Measurements from ENCODE around the gene COPS7A.

The COPS7A gene

DNA sequence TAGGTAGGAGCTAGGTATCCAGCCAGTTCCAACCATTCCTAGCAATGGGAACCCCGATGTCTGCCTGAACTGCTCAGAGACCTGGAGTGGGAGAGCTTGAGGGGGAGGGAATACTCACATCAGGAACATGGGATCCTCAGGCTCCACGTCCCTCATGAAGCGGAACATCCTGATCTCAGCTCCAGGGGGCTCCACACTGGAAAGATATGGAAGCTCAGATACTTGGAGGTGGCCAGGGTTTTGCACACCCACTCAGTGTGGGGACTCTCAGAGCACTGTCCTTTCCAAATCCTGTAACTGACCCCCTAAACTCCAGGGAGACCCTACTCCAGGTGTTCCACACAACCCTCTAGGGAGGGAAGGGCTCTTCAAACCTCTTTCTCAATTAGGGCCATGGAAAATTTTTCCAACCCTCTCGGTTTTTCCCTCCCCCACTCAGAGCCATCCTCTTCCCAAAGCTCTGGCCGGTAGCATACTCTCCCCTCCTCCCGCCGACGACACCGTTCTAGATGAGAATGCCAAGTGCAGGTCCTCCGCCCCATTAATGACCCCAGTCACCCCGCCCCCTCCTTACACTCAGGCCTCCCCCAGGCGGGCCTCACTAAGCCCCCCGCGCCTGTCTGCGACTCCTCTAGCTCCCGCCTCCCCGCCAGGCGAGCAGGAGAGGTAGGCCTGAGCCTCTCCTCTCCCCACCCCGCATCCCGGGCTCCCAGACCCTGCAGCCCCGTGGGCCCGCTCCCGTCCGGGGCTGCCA is 28.5 kb downstream of the COPS7A start:
- DNase-seq = no peak

DNA sequence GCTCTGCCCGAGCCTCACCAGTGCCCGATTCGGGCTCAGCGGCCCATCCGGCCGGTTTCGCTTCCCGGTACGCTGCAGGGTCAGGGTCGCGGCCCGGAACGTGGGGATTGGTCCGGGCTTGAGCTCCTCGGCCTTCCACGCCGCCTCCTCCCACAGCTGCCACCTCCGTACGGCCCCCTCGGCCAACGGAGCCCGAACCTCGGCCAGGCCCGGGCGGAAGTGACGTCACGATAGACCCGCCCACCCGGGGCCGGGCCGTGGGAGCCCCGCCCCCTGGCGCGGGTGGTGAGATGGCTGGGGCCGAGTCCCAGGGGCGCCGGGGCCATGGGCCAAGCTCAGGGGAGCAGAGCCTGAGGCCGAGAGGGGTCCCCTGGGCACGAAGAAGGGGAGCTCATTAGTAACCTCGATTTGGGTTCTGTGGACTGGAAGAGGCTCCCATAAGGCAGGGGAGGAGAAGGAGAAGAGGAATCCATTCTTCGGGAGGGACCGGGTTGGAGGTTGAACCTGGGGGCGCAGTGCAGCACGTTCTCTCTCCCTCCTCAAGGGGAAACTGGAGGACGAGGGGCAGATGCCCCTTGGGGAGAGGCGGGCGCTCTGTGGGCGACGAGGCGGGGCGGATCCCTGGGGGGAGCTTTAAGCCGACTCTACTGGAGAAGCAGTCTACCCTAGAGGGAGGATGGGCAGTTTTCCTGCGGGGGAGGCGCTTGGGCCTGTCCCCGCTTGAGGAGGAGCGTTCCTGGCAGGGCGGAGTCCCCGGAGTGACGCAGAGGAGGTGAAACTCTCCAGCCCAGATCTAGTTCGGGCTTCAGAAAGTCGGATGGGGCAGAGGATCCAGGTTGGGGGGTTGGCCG is 29.3 kb downstream of the COPS7A start, which contains the start of gene MLF2:
Gene MLF2, minus strand, starts transcription at position 221 of the 851 bp plus-strand sequence. CDS start 807 bp downstream, outside the sequence.
- DNase-seq = peak; percentile 98

DNA sequence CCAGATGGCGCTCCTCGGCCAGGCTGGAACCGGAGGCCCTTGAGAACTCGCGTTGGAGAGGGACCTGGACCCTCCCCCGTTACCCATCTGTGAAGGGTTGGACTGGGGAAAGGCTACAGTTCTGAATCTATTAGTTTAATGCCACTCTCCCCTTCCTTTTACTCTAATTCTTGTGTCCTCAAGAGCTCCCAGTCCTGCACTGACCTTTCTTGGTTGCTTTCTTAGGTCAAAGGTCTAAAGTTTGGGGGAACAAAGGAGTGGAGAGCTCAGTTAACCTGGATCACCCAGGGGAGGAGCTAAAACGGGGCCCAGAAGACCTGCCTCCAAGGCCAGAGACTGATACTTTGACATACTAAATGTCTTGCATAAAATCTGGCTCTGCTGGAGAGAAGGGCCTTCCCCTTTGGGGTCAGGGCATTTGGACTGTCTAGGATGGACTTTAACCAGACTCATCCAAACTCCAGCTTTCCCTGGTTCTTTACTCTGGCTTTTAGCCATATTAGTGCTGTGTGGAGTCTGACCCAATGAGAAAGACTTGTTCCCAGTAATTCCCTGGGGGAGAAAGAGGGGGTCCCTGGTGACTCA is 30.0 kb downstream of the COPS7A start:
- DNase-seq = no peak

DNA sequence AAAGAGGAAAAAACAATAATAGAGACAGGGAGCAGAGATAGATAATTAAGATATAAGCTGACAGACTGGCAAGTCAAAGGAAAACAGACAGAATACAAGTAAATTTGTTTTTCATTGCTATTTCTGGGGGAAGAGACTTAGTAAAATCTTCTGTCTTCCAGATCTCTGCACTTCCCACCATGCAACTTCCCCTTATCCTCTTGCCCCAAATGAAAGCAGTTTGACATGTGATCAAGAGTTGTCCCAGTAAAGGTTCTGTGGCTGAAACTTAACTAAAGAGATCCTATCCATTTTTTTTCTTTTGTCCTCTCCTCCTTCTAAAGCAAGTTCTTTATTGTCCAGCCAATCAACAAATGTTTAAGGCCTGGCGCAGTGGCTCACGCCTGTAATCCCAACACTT is 30.6 kb downstream of the COPS7A start:
- DNase-seq = no peak

DNA sequence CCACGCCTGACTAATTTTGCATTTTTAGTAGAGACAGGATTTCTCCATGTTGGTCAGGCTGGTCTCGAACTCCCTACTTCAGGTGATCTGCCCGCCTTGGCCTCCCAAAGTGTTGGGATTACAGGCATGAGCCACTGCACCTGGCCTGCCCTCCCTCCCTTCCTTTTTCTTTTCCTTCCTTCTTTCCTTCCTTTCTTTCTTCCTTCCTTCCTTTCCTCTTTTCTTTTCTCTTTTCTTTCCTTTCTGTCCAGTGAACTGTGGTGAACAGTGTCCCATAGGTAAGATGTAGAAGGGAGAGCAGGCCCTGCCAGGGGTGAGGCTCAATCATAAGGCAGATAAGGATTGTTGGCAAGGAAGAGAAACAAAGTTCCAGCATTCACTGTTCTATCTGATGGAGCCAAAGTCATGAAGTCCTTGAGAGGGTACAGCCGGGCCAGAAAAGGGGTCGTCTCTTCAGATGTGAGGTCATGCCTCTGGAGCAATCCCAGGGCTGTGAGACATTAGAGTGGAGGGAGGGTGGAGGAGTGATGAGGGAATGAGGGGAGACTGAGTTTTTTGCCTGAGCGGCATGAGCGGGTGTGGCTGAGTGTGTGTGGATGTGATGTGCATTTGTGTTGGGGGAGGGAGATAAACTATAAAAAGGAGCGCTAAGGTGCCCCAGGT is 33.3 kb downstream of the COPS7A start:
- no peak for DNase-seq

DNA sequence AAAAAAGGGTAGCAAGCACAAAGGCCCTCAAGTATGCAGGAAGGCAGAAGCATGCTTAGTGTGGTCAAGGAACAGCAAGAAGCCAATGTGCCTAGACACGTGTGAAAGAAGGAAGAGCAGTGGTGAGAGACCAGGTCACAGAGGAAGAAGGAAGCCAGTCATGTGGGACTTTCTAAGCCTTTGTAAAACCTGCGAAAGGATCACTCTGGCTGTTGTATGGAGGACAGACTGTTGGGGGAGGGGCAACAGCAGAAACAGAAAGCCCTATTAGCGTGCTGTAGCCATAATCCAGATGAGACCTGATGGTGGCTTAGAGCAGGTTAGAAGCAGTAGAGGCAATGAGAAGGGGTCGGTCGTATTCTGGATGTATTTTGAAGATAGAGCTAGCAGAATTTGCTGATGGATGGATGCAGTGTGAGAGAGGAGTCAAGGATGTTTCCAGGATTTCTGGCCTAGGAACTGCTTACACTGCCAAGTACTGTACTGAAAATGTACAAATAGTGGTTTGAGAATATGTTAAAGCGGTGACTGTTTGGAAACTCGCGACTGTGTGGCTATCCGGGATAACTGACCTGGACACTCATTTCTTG is 34.8 kb downstream of the COPS7A start:
- DNase-seq = no peak

DNA sequence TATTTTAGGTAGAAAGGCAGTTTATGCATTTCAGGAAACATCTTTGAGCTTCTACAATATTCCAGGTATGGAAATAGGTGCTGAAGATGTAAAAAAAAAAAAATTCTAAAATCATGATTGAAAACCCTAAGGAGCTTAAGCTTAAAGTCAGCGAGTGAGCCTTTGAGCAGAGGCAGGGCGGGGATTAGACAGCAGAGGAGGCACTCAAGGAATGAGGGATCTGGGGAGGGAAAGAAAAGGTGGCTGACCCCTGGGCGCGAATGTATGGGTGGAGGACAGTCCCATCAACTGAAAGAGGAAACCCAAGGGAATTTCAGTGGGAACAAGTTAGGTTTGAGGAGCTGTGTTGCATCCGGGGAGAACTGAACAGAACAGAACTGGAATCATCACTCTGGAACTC is 35.9 kb downstream of the COPS7A start:
- no peak for DNase-seq

DNA sequence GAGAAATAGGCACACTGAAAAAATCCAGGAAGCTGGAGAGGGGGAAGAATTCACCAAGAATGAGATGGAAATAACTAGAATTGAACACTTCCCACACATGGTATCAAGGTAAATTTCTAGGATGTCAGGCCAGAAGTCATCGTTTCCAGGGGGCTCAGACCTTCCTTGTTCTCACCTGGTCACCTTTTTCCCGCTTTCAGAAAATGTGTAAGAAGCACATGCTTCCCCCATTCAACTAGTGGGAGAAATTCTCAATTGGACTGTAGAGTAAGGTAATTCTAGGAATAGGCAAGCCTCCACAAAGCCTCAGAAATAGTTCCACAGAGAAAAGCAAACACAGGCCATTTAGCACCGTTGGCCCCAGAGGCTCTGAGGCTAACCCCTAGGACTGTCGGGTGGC is 39.5 kb downstream of the COPS7A start:
- DNase-seq = no peak

DNA sequence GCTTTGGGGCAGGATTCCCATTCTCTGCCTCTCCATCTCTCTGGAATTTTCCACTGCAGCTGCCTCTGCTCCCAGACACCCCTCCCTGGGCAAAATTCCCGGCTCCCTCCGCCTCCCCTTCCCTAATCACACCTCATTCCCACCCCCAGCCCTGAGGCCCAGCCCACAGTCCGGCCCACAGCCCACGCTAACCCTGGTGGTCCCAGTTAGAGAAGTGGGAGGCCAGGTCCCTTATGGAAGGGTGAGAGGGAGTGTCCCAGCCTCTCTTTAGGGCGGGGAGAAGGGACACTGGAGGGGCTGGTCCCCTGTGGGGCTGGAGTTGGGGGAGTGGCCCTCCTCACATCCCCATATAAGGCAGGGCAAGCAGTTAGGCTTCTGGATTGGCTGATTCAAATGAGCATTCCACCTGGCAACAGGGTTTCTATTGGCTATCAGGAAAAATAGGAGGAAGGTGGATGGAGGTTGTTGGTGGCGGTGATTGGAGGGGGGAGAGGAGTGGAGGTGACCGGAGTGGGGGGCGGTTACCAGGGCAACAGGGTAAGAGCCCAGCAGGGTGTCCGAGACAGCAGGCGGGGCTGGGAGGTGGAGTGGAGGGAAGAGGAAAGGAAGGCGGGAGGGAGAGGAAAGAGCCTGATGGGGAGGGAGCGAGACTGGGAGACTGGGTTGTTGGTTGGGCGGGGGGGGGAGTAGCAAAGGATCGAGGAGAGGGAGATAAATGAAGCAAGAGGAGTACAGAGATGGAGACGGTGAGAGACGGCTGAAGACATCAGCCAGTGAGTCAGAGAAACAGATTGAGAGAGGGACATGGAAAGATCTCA is 40.4 kb downstream of the COPS7A start:
- DNase-seq = peak; percentile 99

DNA sequence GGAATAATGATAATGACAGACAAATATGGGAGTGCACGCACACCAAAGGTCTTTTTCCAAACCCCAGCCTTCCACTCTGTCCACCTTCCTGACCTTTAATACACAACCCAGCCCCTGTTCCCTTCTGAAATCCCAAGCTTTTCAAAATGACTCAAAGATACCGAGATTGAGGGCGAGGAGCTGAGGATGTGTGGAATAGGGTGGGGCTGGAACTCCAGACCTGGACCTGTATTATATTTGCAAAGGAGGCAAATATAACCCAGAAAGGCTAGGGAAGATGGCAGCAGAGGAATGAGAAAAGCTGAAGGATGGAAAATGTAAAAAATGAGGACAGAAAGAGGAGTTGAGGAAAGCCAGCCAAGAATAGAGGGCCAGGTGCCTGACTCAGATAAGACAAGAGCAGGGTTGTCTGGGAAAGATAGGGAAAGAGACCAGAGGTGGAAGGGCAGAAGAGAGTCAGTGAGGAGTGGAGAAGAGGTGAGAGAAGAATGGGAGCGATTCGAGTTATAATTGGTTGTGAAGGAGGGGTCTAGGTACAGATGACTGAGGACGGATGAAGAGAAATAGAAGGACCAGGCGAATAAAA is 41.3 kb downstream of the COPS7A start:
- DNase-seq = no peak

DNA sequence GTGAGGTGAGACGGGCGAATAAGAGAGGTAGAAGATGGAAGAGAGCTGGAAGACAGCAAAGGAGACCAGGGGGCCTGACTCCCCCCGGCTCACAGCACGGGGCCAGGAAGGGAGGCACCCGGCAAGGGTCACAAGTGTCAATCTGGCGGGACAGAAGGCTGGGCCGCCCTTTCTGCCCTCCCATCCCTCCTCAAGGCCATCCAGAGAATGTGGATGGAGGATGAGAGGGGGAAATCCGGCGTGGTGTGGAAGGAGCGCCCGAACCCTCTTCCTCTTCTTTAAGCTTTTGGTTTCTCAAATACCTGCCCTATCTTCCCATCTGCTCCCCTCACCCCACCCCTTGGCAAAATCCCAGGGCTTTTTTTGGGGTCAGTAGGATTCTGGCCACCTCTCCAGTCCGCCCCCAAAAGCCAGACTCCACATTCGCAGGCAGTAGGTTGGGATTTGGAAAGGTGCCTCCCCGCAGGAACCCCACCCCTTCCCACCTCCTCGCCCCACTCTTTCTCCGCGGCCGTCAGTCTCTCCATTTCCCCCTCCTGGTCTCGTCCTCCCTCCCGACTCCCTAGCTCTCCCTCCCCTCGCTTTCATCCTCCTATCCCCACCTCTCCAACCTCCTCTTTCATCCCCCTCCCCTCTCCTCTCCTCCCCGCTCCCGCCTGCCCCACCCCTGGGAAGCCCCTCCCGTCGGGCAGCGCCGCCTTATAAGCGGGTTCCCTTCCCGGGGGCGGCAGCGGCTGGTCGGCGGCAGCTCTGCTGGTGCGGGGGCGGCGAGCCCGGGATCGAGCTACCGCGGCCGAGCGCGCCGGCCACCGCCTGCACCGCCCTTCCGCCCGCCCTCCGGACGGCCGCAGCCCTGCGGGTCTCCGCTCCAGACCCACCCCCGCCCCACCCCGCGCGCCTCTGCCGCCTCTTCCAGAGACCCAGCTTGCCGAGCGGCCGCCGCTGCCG is 42.1 kb downstream of the COPS7A start, which contains the start of gene PTMS:
Gene PTMS, plus strand, starts transcription at position 730 of the 948 bp plus-strand sequence. CDS start 343 bp downstream, outside the sequence.
- DNase-seq = peak; percentile 94

DNA sequence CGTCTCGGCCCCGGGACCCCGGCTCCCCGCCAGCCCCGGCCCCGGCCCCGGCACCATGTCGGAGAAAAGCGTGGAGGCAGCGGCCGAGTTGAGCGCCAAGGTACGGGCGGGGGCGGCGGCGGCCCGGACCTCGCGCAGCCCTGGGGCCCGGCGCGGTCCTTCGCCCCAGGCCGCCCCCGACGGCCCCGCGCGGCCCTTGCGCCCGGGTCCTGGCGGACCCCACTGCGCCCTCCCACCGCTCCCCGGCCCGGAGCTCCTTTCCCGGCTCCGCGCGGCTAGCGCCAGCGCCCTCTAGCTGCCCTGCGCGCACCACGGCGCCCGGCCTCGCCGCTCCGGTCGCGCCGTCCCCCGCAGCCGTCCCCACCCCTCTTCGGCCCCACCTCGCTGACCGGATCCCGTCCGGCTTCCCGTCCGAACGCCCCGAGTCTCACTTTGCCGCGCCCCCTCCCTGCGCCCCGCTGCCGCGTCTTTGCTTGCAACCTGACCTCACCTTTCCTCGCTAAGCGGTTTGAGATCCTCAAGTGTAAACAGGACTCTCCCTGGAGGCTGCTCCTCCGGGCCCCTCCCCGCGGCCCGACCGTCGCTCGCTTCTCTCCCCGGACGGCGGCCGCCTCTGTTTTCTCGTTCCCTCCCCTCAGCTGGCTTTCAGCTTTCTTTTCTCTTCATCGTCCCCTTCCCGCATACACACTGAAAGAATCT is 43.0 kb downstream of the COPS7A start:
- DNase-seq = peak; percentile 64

DNA sequence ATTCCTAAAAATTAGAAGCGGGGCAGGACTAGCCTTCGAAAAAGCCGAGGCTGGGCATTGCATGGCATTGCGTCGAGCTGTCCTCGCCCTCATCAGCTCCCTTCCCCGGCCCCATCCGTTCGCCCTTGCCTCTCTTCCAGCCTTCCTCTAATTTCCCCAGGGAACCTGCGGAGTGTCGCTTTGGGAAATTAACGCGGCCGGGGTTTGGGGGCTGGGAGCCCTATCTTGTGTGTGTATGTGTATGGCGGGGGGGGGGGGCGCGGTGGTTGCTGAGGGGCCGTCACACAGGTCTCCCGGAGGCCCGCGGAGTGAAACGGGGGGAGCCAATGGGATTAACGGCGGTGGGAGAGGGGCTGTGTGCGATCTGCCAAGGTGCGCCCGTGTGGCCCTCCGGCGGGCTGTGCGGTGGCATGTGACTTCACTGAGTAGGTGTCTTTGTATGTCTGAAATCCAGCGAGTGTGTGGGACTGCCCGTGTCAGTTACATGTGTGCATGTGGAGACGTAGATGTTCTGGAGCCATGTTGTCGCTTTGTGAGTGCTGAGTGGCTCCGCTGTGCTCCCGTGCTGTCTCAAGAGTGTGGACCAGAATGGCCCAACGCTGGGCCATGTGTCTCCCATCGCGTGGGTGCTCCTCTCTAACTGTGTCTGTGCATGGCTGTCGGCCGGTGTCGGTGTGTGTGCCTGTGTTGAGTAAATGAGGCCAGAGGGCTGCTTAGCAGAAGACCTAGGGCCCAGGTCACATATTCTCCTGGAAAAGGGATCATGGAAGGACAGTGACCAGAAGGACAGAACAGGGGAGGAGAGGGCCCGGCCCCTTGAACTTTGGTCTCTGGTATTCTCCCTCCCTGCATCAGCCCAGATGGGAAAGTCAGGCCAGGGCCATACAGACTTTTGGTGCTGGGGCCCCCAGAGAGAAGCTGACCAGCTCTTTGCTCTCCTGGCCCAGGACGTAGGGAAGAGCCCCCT is 43.8 kb downstream of the COPS7A start:
- DNase-seq = no peak

DNA sequence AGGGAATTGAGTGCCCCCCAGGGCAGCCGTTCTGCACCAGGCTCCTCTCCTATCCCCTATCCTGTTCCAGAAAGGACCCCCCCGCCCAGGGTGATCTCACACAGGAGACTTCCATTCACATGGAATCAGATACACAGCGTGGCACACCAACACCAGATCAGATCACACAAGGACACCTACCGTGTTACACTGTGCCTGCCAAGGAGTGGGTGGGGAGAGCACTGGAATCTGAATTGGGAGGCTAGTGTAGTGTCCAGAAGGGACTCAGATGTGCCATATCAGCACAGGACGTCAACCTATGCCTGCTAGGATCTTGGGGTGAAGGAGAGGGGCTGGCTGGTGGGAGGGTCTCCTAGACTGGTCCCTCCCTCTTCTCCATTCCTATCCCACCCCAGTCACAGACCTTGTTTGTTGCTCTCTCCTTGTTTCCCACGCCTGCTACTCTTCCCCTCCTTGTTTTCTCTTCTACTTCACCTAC is 44.6 kb downstream of the COPS7A start:
- DNase-seq = no peak

DNA sequence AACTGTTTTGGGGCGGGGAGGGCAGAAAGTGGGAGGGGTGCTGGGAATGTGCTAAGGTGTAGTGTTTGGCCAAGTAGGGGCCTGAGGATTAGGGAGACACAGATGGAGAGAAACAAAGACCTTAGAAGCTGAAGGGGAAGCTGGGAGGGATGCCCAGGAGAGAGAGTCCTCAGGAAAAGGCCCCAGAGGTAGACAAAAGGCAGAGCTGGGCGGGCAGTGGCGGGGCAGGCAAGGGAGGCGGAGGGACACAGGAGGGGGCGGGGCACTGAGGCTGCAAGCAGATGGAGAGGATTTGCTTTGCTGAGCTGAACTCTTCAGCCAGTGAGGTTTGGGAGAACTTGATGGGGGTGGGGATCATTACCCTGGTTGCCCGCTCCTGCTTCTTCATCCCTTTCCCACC is 45.1 kb downstream of the COPS7A start:
- DNase-seq = peak; percentile 32

DNA sequence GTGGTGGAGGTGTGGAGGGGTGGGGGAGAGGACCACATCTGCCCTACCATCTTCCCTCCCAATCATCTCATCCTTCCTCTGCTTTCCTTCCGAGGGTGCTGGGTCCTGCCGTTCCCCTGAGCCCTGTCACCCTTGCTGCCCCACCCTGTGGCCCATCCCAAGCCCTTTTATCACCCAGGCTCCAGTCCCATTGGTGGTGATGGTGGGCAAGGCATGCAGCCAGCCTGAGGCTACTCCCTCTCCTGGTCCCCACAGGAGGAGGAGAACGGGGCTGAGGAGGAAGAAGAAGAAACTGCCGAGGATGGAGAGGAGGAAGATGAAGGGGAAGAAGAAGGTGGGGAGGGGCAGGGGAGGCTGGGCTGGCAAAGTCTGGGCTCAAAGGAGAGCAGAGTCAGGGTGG is 45.8 kb downstream of the COPS7A start:
- DNase-seq = no peak

DNA sequence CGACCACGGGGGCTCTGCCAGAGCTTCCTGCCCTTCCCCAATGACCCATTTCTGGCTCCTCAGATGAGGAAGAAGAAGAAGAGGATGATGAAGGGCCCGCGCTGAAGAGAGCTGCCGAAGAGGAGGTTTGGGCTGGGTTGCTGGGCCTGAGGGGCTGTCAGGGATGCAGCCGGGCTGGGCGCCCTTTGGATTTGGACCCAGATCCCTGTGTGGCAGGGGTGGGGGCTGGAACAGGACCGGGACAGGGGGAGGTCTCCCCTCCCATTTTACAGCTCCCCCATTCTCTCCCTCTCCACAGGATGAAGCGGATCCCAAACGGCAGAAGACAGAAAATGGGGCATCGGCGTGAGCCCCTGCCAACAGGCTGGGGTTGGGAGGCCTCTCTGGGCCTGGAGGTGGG is 46.2 kb downstream of the COPS7A start:
- no peak for DNase-seq

DNA sequence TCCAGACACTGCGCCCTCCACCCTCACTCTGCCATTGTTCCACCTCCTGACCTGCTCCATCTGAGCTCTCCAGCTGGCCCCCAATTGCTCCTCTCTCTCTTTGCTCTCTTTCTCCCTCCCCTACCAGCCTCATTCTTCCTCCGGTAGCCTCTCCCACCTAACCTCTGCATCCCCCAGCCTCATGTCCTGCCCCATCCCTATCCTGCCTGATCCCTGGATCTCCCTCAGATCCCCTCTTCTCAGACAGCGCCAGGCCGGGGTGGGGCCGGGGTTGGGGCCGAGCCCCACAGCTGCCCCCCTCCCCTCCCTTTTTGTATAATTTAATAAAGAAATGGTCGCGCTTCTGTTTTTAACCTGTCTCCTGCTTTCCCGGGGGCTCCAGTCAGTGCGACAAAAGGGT is 46.8 kb downstream of the COPS7A start:
- DNase-seq = no peak
